Measurements from ENCODE around the gene NFASC. TPM values are rescaled to one million over a fixed set of nuclear protein-coding genes. Genes with fewer than 3 reads are reported as not detected.

Gene NFASC
- total RNA-seq (not detected in 2 replicates), polyA plus RNA-seq (not detected in 2 replicates), polyA minus RNA-seq (not detected in 2 replicates), Bru-seq, nascent RNA (percentile 2 among the genes with signal in this experiment), BruChase-seq, experiment 1, labeled RNA remaining after a 6-hour chase (percentile 1 among the genes with signal in this experiment), BruChase-seq, experiment 2, labeled RNA remaining after a 2-hour chase (percentile 2 among the genes with signal in this experiment)
- not detected in 2 replicates for polyA plus RNA-seq (2011; cell fraction: cytosol; rRNA removed)
- 0.05 TPM in 1 of 2 replicates, not detected in the other for polyA plus RNA-seq (2011; cell fraction: nucleus; rRNA removed)
- polyA plus RNA-seq (2012), result not detected in 2 replicates
- not detected for polyA minus RNA-seq (2011; cell fraction: cytosol; rRNA and poly(A)+ RNA removed)
- polyA minus RNA-seq (2011; cell fraction: nucleus; rRNA and poly(A)+ RNA removed), result not detected in 2 replicates
- long read RNA-seq, result 0 reads

DNA sequence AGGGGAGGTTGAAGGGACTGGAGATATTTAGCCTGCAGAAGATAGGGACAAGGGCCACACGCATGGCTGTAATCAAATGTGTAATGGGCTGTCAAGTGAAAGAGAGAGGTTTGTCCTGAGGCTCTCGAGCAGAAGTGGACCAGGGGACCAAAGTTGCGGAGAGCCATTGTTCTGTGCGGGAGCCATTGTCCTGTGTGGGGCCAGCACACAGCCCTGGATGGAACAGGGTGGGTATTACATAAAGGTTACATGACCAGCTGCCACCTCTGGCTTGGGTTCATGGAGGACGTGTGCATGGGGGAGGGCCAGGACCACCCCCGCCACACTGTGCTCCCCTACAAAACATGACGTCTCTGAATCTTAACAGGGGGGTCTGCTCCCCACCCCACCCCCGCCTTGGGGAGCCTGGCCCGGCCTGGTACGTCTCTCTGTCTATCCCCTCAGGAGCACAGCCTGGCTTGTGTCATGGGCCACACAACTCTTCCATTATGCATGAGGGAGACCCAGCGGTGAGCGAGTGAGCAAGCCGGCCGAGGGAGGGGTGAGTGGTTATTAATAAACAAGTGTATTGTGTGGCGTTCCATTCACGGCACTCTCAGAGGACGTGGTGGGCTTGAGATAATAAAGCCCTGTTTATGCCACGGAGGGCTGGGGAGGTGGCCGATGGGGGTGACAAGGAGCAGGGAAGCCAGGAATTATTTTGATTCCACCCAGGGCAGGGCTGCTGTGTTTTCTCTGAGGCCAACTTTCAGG lies at the start of gene NFASC:
Gene NFASC (plus strand): TSS at position 703 of the 753 bp plus-strand sequence. CDS start 73,454 bp downstream, outside the sequence.
- no peak within 1 kb of the TSS for H3K27ac ChIP-seq (ENCODE audit: insufficient read depth, low read depth, low read length)

More for the DNA sequence above, at the start of gene NFASC:
- Histone ChIP-seq H2AFZ (ENCODE audit: low read depth, low read length) (no peak within 1 kb of the TSS), H4K20me1 (replicated peaks; ENCODE audit: control insufficient read depth, extremely low read depth, insufficient read depth, low read length) (no peaks in the 10 kb centered on the region), H3K9ac (replicated peaks; ENCODE audit: extremely low read depth, insufficient read depth, low read length) (no peak within 1 kb of the TSS), H3K9me1 (replicated peaks; ENCODE audit: control insufficient read depth, extremely low read depth, insufficient read depth, low read length) (no peaks in the 10 kb centered on the region), H3K4me1 (ENCODE audit: control insufficient read depth, extremely low read depth, insufficient read depth, low read length) (no peaks in the 10 kb centered on the region), H3K4me3 (replicated peaks in 1 of 3; ENCODE audit: insufficient read depth in 1 of 3, low read depth in 1 of 3, low read length in 3 of 3) (no peak within 1 kb of the TSS), H3K9me3 (replicated peaks; ENCODE audit: control insufficient read depth, insufficient read depth, low read length) (no peaks in the 10 kb centered on the region), H3K36me3 (ENCODE audit: control insufficient read depth in 2 of 2, extremely low read depth in 1 of 2, insufficient read depth in 2 of 2, low read length in 2 of 2) (no peaks in the 10 kb centered on the region), H3K79me2 (ENCODE audit: control insufficient read depth, insufficient read depth, low read length) (no peaks in the 10 kb centered on the region), H3K27me3 (ENCODE audit: control insufficient read depth in 2 of 2, insufficient read depth in 2 of 2, low read length in 2 of 2) (no peaks in the 10 kb centered on the region), H3K4me2 (ENCODE audit: insufficient read depth, low read length) (no peak within 1 kb of the TSS)
- dilution Hi-C loops (cut with MboI; ENCODE audit: extremely low pct_ligation_motif_present, low sequenced_read_pairs), result no loop called here
- FAIRE-seq (no peak), DNase-seq (ENCODE audit: low read depth, low spot score) (no peak)
- CTCF ChIA-PET, result no interaction called here
- intact Hi-C loops (cut with micrococcal nuclease), result no loop called here
- no TSS peak for BruUV-seq (replicated peaks)
- POLR2A ChIA-PET, result no interaction called here
- TF ChIP-seq POLR2A (IDR thresholded peaks at IDR 0.05; ENCODE audit: low read depth, low read length), result no peak
- no peak for TF ChIP-seq FOS (IDR thresholded peaks at IDR 0.05; ENCODE audit: borderline replicate concordance, insufficient read depth, low read length)
- TF ChIP-seq MYC (IDR thresholded peaks at IDR 0.05; ENCODE audit: low read depth, low read length), result no peak
- TF ChIP-seq EZH2 (IDR thresholded peaks at IDR 0.05; ENCODE audit: borderline replicate concordance, low read depth, low read length, severe bottlenecking), result no peak
- TF ChIP-seq, protein P1, sequence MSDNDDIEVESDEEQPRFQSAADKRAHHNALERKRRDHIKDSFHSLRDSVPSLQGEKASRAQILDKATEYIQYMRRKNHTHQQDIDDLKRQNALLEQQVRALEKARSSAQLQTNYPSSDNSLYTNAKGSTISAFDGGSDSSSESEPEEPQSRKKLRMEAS (IDR thresholded peaks at IDR 0.05; ENCODE audit: insufficient read depth, insufficient read length), result no peak
- no peak for TF ChIP-seq POLR2AphosphoS5 (IDR thresholded peaks at IDR 0.05; ENCODE audit: insufficient read depth, low read depth, low read length)
- no peak for TF ChIP-seq GATA2 (IDR thresholded peaks at IDR 0.05; ENCODE audit: insufficient read depth, insufficient read length, low read depth, low read length)
- no peak for TF ChIP-seq CTCF (IDR thresholded peaks at IDR 0.05; ENCODE audit: extremely low read depth in 1 of 2, insufficient read depth in 1 of 2, low read depth in 1 of 2, low read length in 2 of 2)
- no peak for TF ChIP-seq JUN (IDR thresholded peaks at IDR 0.05; ENCODE audit: borderline replicate concordance, insufficient read depth, insufficient read length, low read depth)
